HCT116 (cell line): ENCODE measurements around the gene SDR42E2. TPM values are rescaled to one million over a fixed set of nuclear protein-coding genes. Genes with fewer than 3 reads are reported as not detected.

Experiments
- ATAC-seq: fragments of 200-7000 bp; cut with Tn5 transposase; 2 replicates; pipeline ENCODE4 v1.9.1; 2020; ENCODE audit warnings: mild to moderate bottlenecking, moderate library complexity
- BruUV-seq: library from RNA; stranded (reverse); fragments of 400-500 nt; replicated peaks from 2 replicates; lab custom pipeline; 2021; lab: Mats Ljungman, UMichigan
- CTCF ChIA-PET: fragments of 300-600 bp; sonication (Branson Sonifier 250); formaldehyde crosslinking; loops from one replicate; lab custom pipeline; 2021; ENCODE audit warnings: antibody characterized with exemption; lab: Charles Lee
- POLR2A ChIA-PET: fragments of 300-600, 350-600 bp; sonication (Branson Sonifier 250); formaldehyde crosslinking; loops from one replicate; lab custom pipeline; 2021; ENCODE audit warnings: antibody characterized with exemption; lab: Charles Lee
- RAD21 ChIA-PET, 2 experiments: fragments of 300-600 bp; sonication (Branson Sonifier 250); formaldehyde crosslinking; loops; one replicate each; lab custom pipeline; 2023; ENCODE audit warnings: low total read pairs in 2 of 2; ENCODE audit not compliant: uncharacterized antibody in 2 of 2, unreplicated experiment in 2 of 2, low non-redundant PET in 1 of 2; lab: Charles Lee
- DNase-seq: peaks from one replicate; pipeline ENCODE4 v3.0.0-alpha.2; 2010; ENCODE audit warnings: low read depth, low spot score
- H2AFZ ChIP-seq: fragments of 200-600 bp; shearing (Covaris generic), sonication (generic); 2 replicates; pipeline ENCODE4 v1.6.1; 2017; ENCODE audit warnings: low read depth, mixed run types, mixed read lengths, antibody characterized with exemption, low read length; ENCODE audit not compliant: poor library complexity, severe bottlenecking
- H3K27ac ChIP-seq: 2 replicates; pipeline ENCODE4 v1.5.1; 2012; ENCODE audit warnings: low read depth, low read length
- H3K27me3 ChIP-seq: fragments of 200-600 bp; sonication (generic); 2 replicates; pipeline ENCODE4 v1.6.1; 2016; ENCODE audit warnings: mixed run types, low read length, mixed read lengths; ENCODE audit not compliant: insufficient read depth
- H3K36me3 ChIP-seq, 2 experiments: fragments of 200-500 bp in 1 of 2; fragments of 200-600 bp in 1 of 2; sonication (Bioruptor generic) in 1 of 2; sonication (generic) in 1 of 2; 2 replicates each; pipeline versions ENCODE4 v1.5.1 to v1.6.1; 2014 to 2016; ENCODE audit warnings: low read length in 2 of 2, inconsistent platforms in 1 of 2, mixed read lengths in 1 of 2, mixed run types in 1 of 2; ENCODE audit not compliant: insufficient read depth in 2 of 2, control insufficient read depth in 1 of 2
- H3K4me1 ChIP-seq, 2 experiments: fragments of 200-600 bp in 1 of 2; sonication (generic) in 1 of 2; 2 replicates each; pipeline versions ENCODE4 v1.5.1 to v1.6.1; 2012 to 2017; ENCODE audit warnings: low read length in 2 of 2, inconsistent platforms in 1 of 2, mild to moderate bottlenecking in 1 of 2, mixed read lengths in 1 of 2, mixed run types in 1 of 2, moderate library complexity in 1 of 2; ENCODE audit not compliant: insufficient read depth in 2 of 2, control insufficient read depth in 1 of 2
- H3K4me2 ChIP-seq: fragments of 200-600 bp; sonication (generic); 2 replicates; pipeline ENCODE4 v1.6.1; 2017; ENCODE audit warnings: mixed run types, low read length, mixed read lengths
- H3K4me3 ChIP-seq, 2 experiments: fragments of 200-600 bp in 1 of 2; sonication (generic) in 1 of 2; replicated peaks in 1 of 2; 2 replicates each; pipeline ENCODE4 v1.5.1; 2011 to 2016; ENCODE audit warnings: low read length in 2 of 2, control low read depth in 1 of 2, low read depth in 1 of 2, mild to moderate bottlenecking in 1 of 2, mixed read lengths in 1 of 2, mixed run types in 1 of 2
- H3K79me2 ChIP-seq: fragments of 200-600 bp; sonication (generic); 2 replicates; pipeline ENCODE4 v1.6.1; 2017; ENCODE audit warnings: mild to moderate bottlenecking, mixed run types, low read length, moderate library complexity, mixed read lengths; ENCODE audit not compliant: insufficient read depth
- H3K9ac ChIP-seq: fragments of 200-600 bp; sonication (generic); 2 replicates; pipeline ENCODE4 v1.6.1; 2016; ENCODE audit warnings: low read length, mixed read lengths
- H3K9me2 ChIP-seq: fragments of 200-600 bp; sonication (generic), shearing (Covaris generic); 2 replicates; pipeline ENCODE4 v1.6.1; 2017; ENCODE audit warnings: mixed run types, mild to moderate bottlenecking, moderate library complexity; ENCODE audit not compliant: insufficient read depth
- H3K9me3 ChIP-seq, 2 experiments: fragments of 200-500 bp in 1 of 2; fragments of 200-600 bp in 1 of 2; sonication (Bioruptor generic) in 1 of 2; sonication (generic) in 1 of 2; 2 replicates each; pipeline ENCODE4 v1.6.1; 2014 to 2017; ENCODE audit warnings: low read length in 2 of 2, mixed read lengths in 2 of 2, inconsistent platforms in 1 of 2, low read depth in 1 of 2, mild to moderate bottlenecking in 1 of 2, mixed run types in 1 of 2, moderate library complexity in 1 of 2; ENCODE audit not compliant: control insufficient read depth in 1 of 2, insufficient read depth in 1 of 2
- H4K20me1 ChIP-seq: fragments of 200-600 bp; sonication (generic), shearing (Covaris generic); 2 replicates; pipeline ENCODE4 v1.6.1; 2017; ENCODE audit warnings: mixed run types, mild to moderate bottlenecking, moderate library complexity; ENCODE audit not compliant: insufficient read depth
- CBX3 ChIP-seq: IDR thresholded peaks from 2 replicates; pipeline ENCODE4 v1.6.1; 2012; ENCODE audit warnings: low read depth
- CTCF ChIP-seq, 3 experiments: fragments of 200-600 bp in 1 of 3; sonication (generic) in 1 of 3; IDR thresholded peaks in 2 of 3; conservative IDR thresholded peaks in 1 of 3; 2 replicates each; pipeline ENCODE4 v1.5.1; 2012 to 2017; ENCODE audit warnings: low read depth in 2 of 3, low read length in 2 of 3, antibody characterized with exemption in 1 of 3, borderline replicate concordance in 1 of 3, control low read depth in 1 of 3, mild to moderate bottlenecking in 1 of 3, mixed read lengths in 1 of 3, mixed run types in 1 of 3, moderate library complexity in 1 of 3; ENCODE audit not compliant: insufficient read depth in 1 of 3
- EGR1 ChIP-seq: IDR thresholded peaks from 2 replicates; pipeline ENCODE4 v1.6.1; 2012; ENCODE audit warnings: low read depth
- EZH2phosphoT487 ChIP-seq: fragments of 200-600 bp; IDR thresholded peaks from 2 replicates; pipeline ENCODE4 v1.6.1; 2018; ENCODE audit warnings: antibody characterized with exemption, borderline replicate concordance
- POLR2A ChIP-seq: IDR thresholded peaks from 2 replicates; pipeline ENCODE4 v1.7.0; 2011; ENCODE audit warnings: borderline replicate concordance; ENCODE audit not compliant: insufficient read depth, insufficient read length; ENCODE audit errors: extremely low read depth
- SP1 ChIP-seq: IDR thresholded peaks from 2 replicates; pipeline ENCODE4 v1.6.1; 2012; ENCODE audit warnings: low read depth
- SRF ChIP-seq: IDR thresholded peaks from 2 replicates; pipeline ENCODE4 v1.6.1; 2012; ENCODE audit warnings: low read depth
- ZFX ChIP-seq: fragments of 450-650 bp; IDR thresholded peaks from 2 replicates; pipeline ENCODE4 v1.6.1; 2017
- intact Hi-C: fragments of 100-400 bp; cut with micrococcal nuclease; formaldehyde crosslinking; loops from 2 replicates; pipeline ENCODE4 v1.10.0; 2022
- total RNA-seq: library from RNA; stranded (reverse); gene quantifications from one replicate; pipeline ENCODE4 v1.2.1, GENCODE V29; 2021; ENCODE audit not compliant: unreplicated experiment
- TF ChIP-seq, protein P1 (sequence below): IDR thresholded peaks from 2 replicates; pipeline ENCODE4 v1.6.1; 2012; ENCODE audit warnings: low read depth
- TF ChIP-seq, protein P2 (sequence below): IDR thresholded peaks from 2 replicates; pipeline ENCODE4 v1.6.1; 2012

SDR42E2 gene
- total RNA-seq, 1 experiment from 2014 or later: 0.27 TPM

GRCh38 chr16:22165508-22166285 lies 3.4 kb downstream of the SDR42E2 start:
- Histone ChIP-seq H3K36me3 (no peaks in the 10 kb centered on the region), H3K9me2 (no peaks in the 10 kb centered on the region), H3K27me3 (no peaks in the 10 kb centered on the region), H3K4me1 (peaks cover 0 to 10% of the 10 kb centered on the region in 2 experiments; a peak in 2 of 4 replicates), H4K20me1 (no peaks in the 10 kb centered on the region), H3K4me2 (no peak overlapping the region), H3K4me3 (no peak overlapping the region), H3K79me2 (no peaks in the 10 kb centered on the region), H3K9me3 (no peaks in the 10 kb centered on the region; a peak in 1 of 4 replicates), H2AFZ (no peak overlapping the region), H3K27ac (no peak overlapping the region), H3K9ac (no peak overlapping the region)
- no peak for ATAC-seq
- no TSS peak for BruUV-seq
- TF ChIP-seq SRF (no peak), POLR2A (no peak), ZFX (no peak), CTCF (IDR thresholded peaks at IDR 0.05 in 2 of 3, conservative IDR thresholded peaks at IDR 0.05 in 1 of 3; ENCODE audit: borderline replicate concordance in 1 of 3, insufficient read depth in 1 of 3, low read depth in 2 of 3, low read length in 2 of 3) (no peak), SP1 (no peak), EZH2phosphoT487 (no peak), EGR1 (no peak), CBX3 (no peak)
- TF ChIP-seq, protein P1, sequence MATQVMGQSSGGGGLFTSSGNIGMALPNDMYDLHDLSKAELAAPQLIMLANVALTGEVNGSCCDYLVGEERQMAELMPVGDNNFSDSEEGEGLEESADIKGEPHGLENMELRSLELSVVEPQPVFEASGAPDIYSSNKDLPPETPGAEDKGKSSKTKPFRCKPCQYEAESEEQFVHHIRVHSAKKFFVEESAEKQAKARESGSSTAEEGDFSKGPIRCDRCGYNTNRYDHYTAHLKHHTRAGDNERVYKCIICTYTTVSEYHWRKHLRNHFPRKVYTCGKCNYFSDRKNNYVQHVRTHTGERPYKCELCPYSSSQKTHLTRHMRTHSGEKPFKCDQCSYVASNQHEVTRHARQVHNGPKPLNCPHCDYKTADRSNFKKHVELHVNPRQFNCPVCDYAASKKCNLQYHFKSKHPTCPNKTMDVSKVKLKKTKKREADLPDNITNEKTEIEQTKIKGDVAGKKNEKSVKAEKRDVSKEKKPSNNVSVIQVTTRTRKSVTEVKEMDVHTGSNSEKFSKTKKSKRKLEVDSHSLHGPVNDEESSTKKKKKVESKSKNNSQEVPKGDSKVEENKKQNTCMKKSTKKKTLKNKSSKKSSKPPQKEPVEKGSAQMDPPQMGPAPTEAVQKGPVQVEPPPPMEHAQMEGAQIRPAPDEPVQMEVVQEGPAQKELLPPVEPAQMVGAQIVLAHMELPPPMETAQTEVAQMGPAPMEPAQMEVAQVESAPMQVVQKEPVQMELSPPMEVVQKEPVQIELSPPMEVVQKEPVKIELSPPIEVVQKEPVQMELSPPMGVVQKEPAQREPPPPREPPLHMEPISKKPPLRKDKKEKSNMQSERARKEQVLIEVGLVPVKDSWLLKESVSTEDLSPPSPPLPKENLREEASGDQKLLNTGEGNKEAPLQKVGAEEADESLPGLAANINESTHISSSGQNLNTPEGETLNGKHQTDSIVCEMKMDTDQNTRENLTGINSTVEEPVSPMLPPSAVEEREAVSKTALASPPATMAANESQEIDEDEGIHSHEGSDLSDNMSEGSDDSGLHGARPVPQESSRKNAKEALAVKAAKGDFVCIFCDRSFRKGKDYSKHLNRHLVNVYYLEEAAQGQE: no peak
- TF ChIP-seq, protein P2, sequence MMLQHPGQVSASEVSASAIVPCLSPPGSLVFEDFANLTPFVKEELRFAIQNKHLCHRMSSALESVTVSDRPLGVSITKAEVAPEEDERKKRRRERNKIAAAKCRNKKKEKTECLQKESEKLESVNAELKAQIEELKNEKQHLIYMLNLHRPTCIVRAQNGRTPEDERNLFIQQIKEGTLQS: no peak
- RAD21 ChIA-PET: interaction anchor here in 1 of 2 experiments (0.6 kb wide), 1 partner anchor 11 kb away, joined by 5 read pairs; no protein-coding TSS in a partner anchor
- CTCF ChIA-PET: interaction anchor here (1.2 kb wide), 1 partner anchor 23 kb away, joined by 4 read pairs; no protein-coding TSS in a partner anchor
- POLR2A ChIA-PET: no interaction called here
- intact Hi-C loops: no loop called here
- no peak for DNase-seq
